K562 (cell line): ENCODE results near the gene ABCC1. TPM values are rescaled to one million over a fixed set of nuclear protein-coding genes. Genes with fewer than 3 reads are reported as not detected.
A peak's percentile ranks its signal among the peaks of the same experiment; 100 is the strongest.

Experiments
- ATAC-seq: fragments of 200-7000 bp; cut with Tn5 transposase; 3 replicates; pipeline ENCODE4 v1.9.1; 2020; ENCODE audit warnings: moderate library complexity
- BruUV-seq: library from RNA; stranded (reverse); fragments of 400-500 nt; replicated peaks from 2 replicates; lab custom pipeline; 2021; lab: Mats Ljungman, UMichigan
- CTCF ChIA-PET: fragments of 300-600 bp; formaldehyde crosslinking; extraction: SDS; loops from one replicate; lab custom pipeline; 2021; ENCODE audit warnings: low intra/inter-chr PET ratio; lab: Yijun Ruan, JAX
- POLR2A ChIA-PET: fragments of 300-600, 350-650 bp; sonication (Branson Sonifier 250); formaldehyde crosslinking; extraction: SDS; loops from one replicate; lab custom pipeline; 2021; ENCODE audit warnings: antibody characterized with exemption, inconsistent platforms; lab: Yijun Ruan, JAX
- DNase-seq, 4 experiments: peaks; one replicate each; pipeline versions ENCODE4 v3.0.0 to v3.0.0-alpha.2; 2011 to 2018; ENCODE audit warnings: low spot score in 3 of 4, mixed read lengths in 3 of 4; ENCODE audit errors: extremely low read depth in 1 of 4
- FAIRE-seq: peaks from 2 replicates; lab custom pipeline; 2011; peaks lifted over from hg19 to GRCh38; lab: Jason Lieb, UNC
- H2AFZ ChIP-seq: 2 replicates; pipeline ENCODE4 v1.6.0; 2011; ENCODE audit warnings: low read depth, low read length, control low read depth, inconsistent platforms
- H3K27ac ChIP-seq: fragments of 200-600 bp; 3 replicates; pipeline ENCODE4 v1.8.0; 2011; ENCODE audit warnings: low read depth, mild to moderate bottlenecking, control low read depth, inconsistent platforms, low read length, moderate library complexity, mixed read lengths; ENCODE audit errors: extremely low read depth
- H3K27me3 ChIP-seq, 2 experiments: fragments of 300-600 bp in 1 of 2; 2 replicates in 1 of 2; 3 replicates in 1 of 2; pipeline versions ENCODE4 v1.6.0 to v1.8.0; 2011; ENCODE audit warnings: inconsistent platforms in 2 of 2, low read length in 2 of 2, mild to moderate bottlenecking in 1 of 2, mixed read lengths in 1 of 2, moderate library complexity in 1 of 2; ENCODE audit not compliant: control insufficient read depth in 2 of 2, insufficient read depth in 2 of 2
- H3K36me3 ChIP-seq: fragments of 300-600 bp; 3 replicates; pipeline ENCODE4 v1.8.0; 2011; ENCODE audit warnings: mild to moderate bottlenecking, low read length, inconsistent platforms; ENCODE audit not compliant: control insufficient read depth, insufficient read depth
- H3K4me1 ChIP-seq, 2 experiments: fragments of 200-600 bp in 1 of 2; replicated peaks in 1 of 2; 2 replicates in 1 of 2; 3 replicates in 1 of 2; pipeline versions ENCODE4 v1.5.1 to v1.8.0; 2011; ENCODE audit warnings: inconsistent platforms in 2 of 2, low read length in 2 of 2, mild to moderate bottlenecking in 1 of 2, mixed read lengths in 1 of 2, moderate library complexity in 1 of 2; ENCODE audit not compliant: control insufficient read depth in 2 of 2, insufficient read depth in 2 of 2
- H3K4me2 ChIP-seq: 2 replicates; pipeline ENCODE4 v1.6.1; 2011; ENCODE audit warnings: low read length, control low read depth, inconsistent platforms, mixed read lengths; ENCODE audit not compliant: insufficient read depth
- H3K4me3 ChIP-seq: fragments of 200-600 bp; sonication (generic), shearing (Covaris generic); 2 replicates; pipeline ENCODE4 v1.5.1; 2016; ENCODE audit warnings: control low read depth, inconsistent platforms
- H3K79me2 ChIP-seq: fragments of 200-600 bp; 3 replicates; pipeline ENCODE4 v1.8.0; 2011; ENCODE audit warnings: low read length, inconsistent platforms; ENCODE audit not compliant: control insufficient read depth, insufficient read depth
- H3K9ac ChIP-seq, 2 experiments: 2 replicates each; pipeline versions ENCODE4 v1.6.0 to v1.6.1; 2011; ENCODE audit warnings: low read depth in 2 of 2, low read length in 2 of 2, control low read depth in 1 of 2, inconsistent platforms in 1 of 2, mild to moderate bottlenecking in 1 of 2, mixed read lengths in 1 of 2; ENCODE audit not compliant: insufficient read depth in 1 of 2
- H3K9me1 ChIP-seq: one replicate; pipeline ENCODE4 v1.6.0; 2011; ENCODE audit warnings: inconsistent platforms, mild to moderate bottlenecking, low read length, moderate library complexity; ENCODE audit not compliant: control insufficient read depth, insufficient read depth
- H3K9me3 ChIP-seq: replicated peaks from 2 replicates; pipeline ENCODE4 v1.5.1; 2011; ENCODE audit warnings: low read depth, low read length, inconsistent platforms; ENCODE audit not compliant: control insufficient read depth, insufficient read depth
- H4K20me1 ChIP-seq: replicated peaks from 2 replicates; pipeline ENCODE4 v1.6.1; 2011; ENCODE audit warnings: low read length, inconsistent platforms, mixed read lengths; ENCODE audit not compliant: control insufficient read depth, insufficient read depth
- BRD9 ChIP-seq: fragments of 450-650 bp; IDR thresholded peaks from 2 replicates; pipeline ENCODE4 v1.6.1; 2018; ENCODE audit warnings: low read depth; ENCODE audit not compliant: partially characterized antibody
- FOXA3 ChIP-seq, 2 experiments: fragments of 450-650 bp in 1 of 2; sonication (generic) in 1 of 2; formaldehyde crosslinking; IDR thresholded peaks in 1 of 2; conservative IDR thresholded peaks in 1 of 2; 2 replicates each; pipeline versions ENCODE4 v1.4.0 to v1.8.0; 2020 to 2022; ENCODE audit warnings: mild to moderate bottlenecking in 2 of 2, missing genetic modification reagents in 1 of 2
- MEIS2 ChIP-seq: fragments of 450-650 bp; IDR thresholded peaks from 2 replicates; pipeline ENCODE4 v1.6.1; 2014; ENCODE audit warnings: mild to moderate bottlenecking; ENCODE audit not compliant: partially characterized antibody
- ZFP36 ChIP-seq: fragments of 150-350 bp; IDR thresholded peaks from 2 replicates; pipeline ENCODE4 v1.6.1; 2018; ENCODE audit warnings: low read length, low read depth; ENCODE audit not compliant: partially characterized antibody
- WGBS: fragments of 100-300 bp; shearing (Covaris generic); methylation state at CpG from one replicate; pipeline ENCODE4 v1.1.6; 2016; ENCODE audit warnings: low coverage, mixed read lengths; ENCODE audit not compliant: insufficient coverage; ENCODE audit errors: missing lambda C conversion rate; 5-methylcytosine and 5-hydroxymethylcytosine counted together
- in situ Hi-C: fragments of 300-500 bp; cut with MboI; formaldehyde crosslinking; loops from 4 replicates; pipeline ENCODE4 v1.15.0; 2018; ENCODE audit warnings: inconsistent platforms, mixed read lengths
- intact Hi-C: fragments of 100-400 bp; cut with micrococcal nuclease; formaldehyde crosslinking; loops from 2 replicates; pipeline ENCODE4 v1.14.2; 2022
- polyA plus RNA-seq, 8 experiments: library from polyadenylated mRNA; depleted of rRNA in 4 of 8; stranded (reverse) in 5 of 8; unstranded in 3 of 8; fragments of >200 nt; fragmentation: Nextera tagmentation in 2 of 8; fragmentation: Illumina TruSeq in 1 of 8; extraction: Ambion mirVana in 2 of 8; extraction: Trizol in 1 of 8; gene quantifications; 2 replicates each; pipeline versions ENCODE4 v1.2.1 to v1.2.3, GENCODE V29; 2011 to 2014; ENCODE audit warnings: inconsistent platforms in 1 of 8, missing spikeins in 1 of 8
- total RNA-seq, 7 experiments: library from RNA; depleted of rRNA in 6 of 7; stranded (reverse); fragments of >200 nt in 6 of 7; fragmentation: Illumina TruSeq in 2 of 7; extraction: Trizol in 2 of 7; gene quantifications; 2 replicates each; pipeline versions ENCODE4 v1.2.1 to v1.2.3, GENCODE V29; 2011 to 2021; ENCODE audit warnings: low replicate concordance in 1 of 7
- TF ChIP-seq, protein P1 (sequence below): fragments of 450-650 bp; formaldehyde crosslinking; conservative IDR thresholded peaks from 2 replicates; pipeline ENCODE4 v1.4.0; 2022; ENCODE audit warnings: mild to moderate bottlenecking, missing genetic modification characterization

The ABCC1 gene
- total and polyA plus RNA-seq, 9 of the 15 experiments (the other 6 are each of a cell fraction or from before 2014, with no cell fraction given): 3.9 to 41.6 (median 10.0) TPM

GRCh38 chr16:15932939-15933338 lies 16.5 kb upstream of the ABCC1 start:
- CTCF ChIA-PET: no interaction called here
- Histone ChIP-seq H4K20me1 (no peaks in the 10 kb centered on the region), H3K27ac (no peak overlapping the region), H3K4me2 (no peak overlapping the region), H3K9me3 (no peaks in the 10 kb centered on the region), H3K27me3 (no peaks in the 10 kb centered on the region), H3K4me1 (peaks cover 0 to 8% of the 10 kb centered on the region in 2 experiments; a peak in 3 of 5 replicates), H3K36me3 (no peaks in the 10 kb centered on the region), H2AFZ (no peak overlapping the region), H3K9ac (no peak overlapping the region), H3K4me3 (no peak overlapping the region), H3K79me2 (no peaks in the 10 kb centered on the region), H3K9me1 (no peaks in the 10 kb centered on the region)
- TF ChIP-seq MEIS2: peak; percentile 52
- TF ChIP-seq, protein P1, sequence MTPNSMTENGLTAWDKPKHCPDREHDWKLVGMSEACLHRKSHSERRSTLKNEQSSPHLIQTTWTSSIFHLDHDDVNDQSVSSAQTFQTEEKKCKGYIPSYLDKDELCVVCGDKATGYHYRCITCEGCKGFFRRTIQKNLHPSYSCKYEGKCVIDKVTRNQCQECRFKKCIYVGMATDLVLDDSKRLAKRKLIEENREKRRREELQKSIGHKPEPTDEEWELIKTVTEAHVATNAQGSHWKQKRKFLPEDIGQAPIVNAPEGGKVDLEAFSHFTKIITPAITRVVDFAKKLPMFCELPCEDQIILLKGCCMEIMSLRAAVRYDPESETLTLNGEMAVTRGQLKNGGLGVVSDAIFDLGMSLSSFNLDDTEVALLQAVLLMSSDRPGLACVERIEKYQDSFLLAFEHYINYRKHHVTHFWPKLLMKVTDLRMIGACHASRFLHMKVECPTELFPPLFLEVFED (CRISPR knock-in tag): no peak
- TF ChIP-seq FOXA3 (CRISPR knock-in tag; conservative IDR thresholded peaks at IDR 0.05 in 1 of 2, IDR thresholded peaks at IDR 0.05 in 1 of 2): peak in 1 of 2 experiments; percentile 58; a peak in 2 of 4 replicates
- ATAC-seq (no peak), FAIRE-seq (no peak), DNase-seq (no peak)
- BruUV-seq: no TSS peak
- POLR2A ChIA-PET: no interaction called here
- intact Hi-C loops: no loop called here
- in situ Hi-C loops: no loop called here
- 34% methylated on average over 6 of the region's 6 CpGs for WGBS

DNA sequence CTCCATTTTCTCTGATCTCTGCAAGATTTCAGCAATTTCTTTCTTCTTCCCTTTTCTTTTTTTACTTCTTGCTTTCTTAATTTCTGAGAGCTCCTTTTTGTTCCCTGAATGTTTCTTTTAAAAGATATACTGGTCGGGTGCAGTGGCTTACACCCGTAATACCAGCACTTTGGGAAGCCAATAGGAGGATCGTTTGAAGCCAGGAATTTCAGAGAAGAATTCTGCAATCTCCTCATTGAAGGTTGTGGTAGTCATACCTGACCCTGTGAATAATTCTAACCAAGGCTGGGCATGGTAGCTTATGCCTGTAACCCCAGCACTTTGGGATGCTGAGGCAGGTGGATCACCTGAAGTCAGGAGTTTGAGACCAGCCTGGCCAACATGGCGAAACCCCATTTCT lies 15.6 kb upstream of the ABCC1 start:
- Histone ChIP-seq H3K27ac (no peak overlapping the region), H3K4me2 (no peak overlapping the region), H3K4me1 (peaks cover 0 to 2% of the 10 kb centered on the region in 2 experiments; a peak in 1 of 5 replicates), H3K79me2 (no peaks in the 10 kb centered on the region), H4K20me1 (no peaks in the 10 kb centered on the region), H3K9me3 (no peaks in the 10 kb centered on the region), H2AFZ (no peak overlapping the region), H3K9ac (no peak overlapping the region), H3K9me1 (no peaks in the 10 kb centered on the region), H3K27me3 (no peaks in the 10 kb centered on the region), H3K4me3 (no peak overlapping the region), H3K36me3 (no peaks in the 10 kb centered on the region)
- ChIA-PET POLR2A (no interaction called here), CTCF (no interaction called here)
- in situ Hi-C loops (no loop called here), intact Hi-C loops (no loop called here)
- DNase-seq (no peak), ATAC-seq (no peak), FAIRE-seq (no peak)
- WGBS: 27% methylated on average over 4 of the region's 4 CpGs
- BruUV-seq: no TSS peak
- TF ChIP-seq BRD9 (peak; percentile 7), ZFP36 (no peak)
